Fibroblast of skin of left quadriceps (primary cell): ENCODE measurements around the gene MAPK13.
"Not testable (repeated sequence)": the region's sequence is repeated elsewhere in the genome, so short reads cannot be mapped to it uniquely, and the experiment has no call there.

Experiments
- DNase-seq, 2 experiments: peaks; one replicate each; pipeline ENCODE4 v3.0.0-alpha.2; 2013; ENCODE audit warnings: low read depth in 2 of 2

The MAPK13 gene

DNA sequence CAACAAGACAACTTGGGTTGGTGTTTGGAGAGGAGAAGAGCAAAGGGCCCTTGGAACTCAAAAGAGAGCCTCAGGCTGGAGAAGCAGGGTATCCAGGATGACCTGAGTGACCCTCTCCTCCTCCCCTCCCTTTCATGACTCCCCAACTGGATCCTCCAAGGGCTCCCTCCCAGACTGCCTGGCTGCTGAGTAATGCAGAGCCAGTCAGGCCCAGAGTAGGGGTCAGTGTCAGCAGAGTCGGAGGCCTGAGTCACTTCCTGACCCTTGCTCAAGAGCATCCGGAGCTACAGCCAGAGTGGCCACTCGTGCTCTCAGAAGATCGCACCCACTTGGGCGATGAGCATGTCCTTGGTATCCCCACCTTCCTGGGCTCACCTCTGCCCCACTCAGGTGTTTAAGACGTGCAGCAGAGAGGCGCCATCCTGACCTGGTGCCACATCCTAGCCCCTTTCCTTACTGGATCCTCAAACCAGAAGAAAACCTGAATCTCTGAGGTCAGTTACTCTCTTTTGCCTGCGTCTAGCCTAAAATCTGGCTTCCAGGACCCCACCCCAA lies 2.8 kb upstream of the MAPK13 start:
- DNase-seq, result no peak

DNA sequence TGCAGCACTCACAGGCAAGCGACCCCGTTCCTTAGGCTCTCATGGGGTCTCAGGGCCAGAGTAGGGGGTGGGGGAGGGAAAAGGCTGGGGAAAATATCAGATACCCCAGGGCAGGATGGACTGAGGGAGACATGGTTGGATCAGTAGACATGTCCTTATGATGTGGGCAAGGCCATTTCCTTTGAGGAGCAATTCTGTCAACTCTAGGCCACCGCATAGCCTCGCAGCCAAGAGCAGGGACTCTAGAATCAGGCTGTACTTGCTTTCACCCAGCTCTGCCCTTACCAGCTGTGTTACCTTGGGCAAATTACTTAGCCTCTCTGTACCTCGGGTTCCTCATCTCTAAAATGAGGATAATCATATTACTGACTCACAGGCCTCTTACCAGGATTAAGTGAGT lies 2.2 kb upstream of the MAPK13 start:
- DNase-seq, result no peak

DNA sequence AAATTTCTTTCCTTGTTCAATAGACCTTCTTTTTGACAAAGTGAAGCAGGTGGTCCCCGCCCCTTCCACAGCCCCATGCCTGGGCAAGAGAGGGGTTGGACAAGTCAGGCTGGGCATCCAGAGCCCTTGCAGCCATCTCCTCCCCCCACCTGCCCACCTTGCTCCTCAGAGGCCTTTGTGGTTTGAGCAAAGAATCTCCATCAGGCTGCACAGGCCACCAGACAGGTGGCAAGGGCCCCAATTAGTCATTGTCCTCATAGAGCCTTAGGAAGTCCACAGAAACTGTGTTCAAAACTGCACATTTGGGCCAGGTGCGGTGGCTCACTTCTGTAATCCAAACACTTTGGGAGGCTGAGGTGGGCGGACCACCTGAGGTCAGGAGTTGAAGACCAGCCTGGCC lies 1.5 kb upstream of the MAPK13 start:
- DNase-seq, result no peak

DNA sequence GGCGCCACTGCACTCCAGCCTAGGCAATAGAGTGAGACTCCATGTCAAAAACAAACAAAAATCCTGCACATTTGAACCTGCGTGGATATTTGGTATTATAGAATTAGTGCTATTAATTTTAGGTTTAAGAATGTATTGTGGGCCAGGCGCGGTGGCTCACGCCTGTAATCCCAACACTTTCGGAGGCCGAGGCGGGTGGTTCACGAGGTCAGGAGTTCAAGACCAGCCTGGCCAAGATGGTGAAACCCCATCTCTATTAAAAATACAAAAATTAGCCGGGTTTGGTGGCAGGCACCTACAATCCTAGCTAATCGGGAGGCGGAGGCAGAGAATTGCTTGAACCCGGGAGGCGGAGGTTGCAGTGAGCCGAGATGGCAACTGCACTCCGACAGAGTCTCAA lies 979 bp upstream of the MAPK13 start:
- DNase-seq, result not testable (repeated sequence)

DNA sequence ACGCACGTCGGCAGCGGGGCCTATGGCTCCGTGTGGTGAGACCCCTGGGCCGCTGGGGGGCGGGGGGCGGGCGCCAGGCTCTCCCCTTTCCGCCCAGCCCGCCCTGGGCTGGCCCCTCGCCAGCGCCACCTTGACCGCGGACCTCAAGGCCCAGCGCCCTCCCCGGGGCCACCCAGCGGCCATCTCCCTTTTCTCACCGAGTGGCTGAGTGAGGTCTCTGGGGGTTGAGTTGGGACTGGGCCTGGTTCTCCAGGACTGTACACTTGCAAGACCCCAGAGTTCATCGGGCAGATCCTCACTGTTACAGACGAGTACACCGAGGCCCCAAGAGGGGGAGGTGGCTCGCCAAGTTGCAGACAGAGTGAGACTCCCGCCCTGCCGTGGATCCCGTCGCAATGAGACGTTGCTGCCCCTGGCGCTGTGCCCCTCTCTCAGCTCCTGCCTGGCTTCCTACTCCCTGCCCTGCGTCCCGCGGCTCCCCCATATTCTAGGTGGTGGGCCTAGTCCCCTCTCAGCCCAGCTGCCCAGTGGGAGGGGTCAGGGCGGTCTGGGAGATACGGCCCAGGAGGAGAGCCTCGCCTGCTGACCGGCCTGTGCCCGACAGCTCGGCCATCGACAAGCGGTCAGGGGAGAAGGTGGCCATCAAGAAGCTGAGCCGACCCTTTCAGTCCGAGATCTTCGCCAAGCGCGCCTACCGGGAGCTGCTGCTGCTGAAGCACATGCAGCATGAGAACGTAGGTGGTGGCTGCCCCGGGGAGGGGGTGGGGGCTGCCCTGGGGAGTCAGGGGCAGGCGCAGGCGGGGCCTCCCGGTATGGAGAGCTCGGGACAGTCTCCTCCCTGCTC lies 576 bp downstream of the MAPK13 start:
- DNase-seq, result no peak

DNA sequence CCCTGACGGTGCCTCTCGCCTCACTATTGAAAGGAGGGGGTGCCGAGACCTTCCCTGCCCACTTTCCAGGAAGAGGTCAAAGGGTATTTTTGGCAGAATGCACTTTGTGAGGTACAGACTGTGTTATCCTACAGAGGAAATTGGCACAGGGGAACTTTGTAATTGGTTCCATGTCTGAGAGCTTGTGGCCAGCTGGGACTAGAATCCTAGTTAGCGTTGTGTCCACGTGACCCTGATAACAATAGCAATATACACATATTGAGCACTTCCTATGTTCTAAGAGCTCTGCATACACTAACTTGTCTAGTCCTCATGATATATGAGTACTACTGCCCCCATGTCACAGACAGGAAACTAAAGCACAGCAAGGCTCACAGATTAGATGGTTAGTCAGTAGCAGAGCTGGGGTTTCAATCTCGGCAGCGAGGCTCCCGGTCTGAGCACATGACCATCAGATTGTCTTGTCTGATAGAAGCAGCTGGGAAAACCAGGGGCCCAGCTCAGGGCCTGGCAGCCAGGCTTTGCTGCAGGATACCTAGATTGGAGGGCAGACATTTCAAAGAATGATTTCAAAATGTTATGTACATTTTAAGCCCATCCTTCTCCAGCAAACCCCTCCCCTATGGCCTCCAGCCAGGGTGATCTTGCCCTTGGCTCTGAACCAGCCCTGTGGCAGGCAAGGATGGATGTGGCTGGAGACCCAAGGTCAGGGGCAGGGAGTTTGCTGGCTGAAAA lies 1.4 kb downstream of the MAPK13 start:
- DNase-seq, result peak; percentile 10 to 14

DNA sequence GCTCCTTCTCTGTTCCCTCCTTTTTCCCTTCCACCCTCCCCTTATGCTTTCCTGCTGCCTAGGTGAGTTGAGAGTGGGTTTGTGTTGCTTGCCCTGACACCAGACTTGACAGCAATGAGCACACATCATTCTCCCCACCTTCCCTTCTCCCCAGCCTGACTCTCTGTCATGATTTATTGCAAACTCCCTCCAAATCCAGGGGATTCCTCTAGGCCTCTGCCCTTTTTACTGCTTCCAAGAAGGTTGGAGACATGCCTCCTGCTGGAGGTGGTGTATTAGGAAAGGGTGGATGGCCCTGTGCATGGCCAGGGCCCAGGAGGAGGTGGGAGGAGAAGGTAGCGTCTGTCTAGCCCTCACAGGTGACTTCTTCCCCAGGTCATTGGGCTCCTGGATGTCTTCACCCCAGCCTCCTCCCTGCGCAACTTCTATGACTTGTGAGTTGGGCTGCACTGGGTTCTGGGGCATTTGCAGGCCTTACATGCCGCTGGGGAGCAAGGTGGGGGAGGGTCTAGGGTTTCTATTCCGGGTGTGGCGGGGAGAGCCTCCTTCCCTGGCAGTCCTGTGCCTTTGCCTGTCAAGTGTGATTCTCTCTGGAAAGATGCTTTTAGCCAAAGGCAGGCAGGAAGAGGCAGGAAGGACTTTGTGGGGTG lies 2.1 kb downstream of the MAPK13 start:
- no peak for DNase-seq

DNA sequence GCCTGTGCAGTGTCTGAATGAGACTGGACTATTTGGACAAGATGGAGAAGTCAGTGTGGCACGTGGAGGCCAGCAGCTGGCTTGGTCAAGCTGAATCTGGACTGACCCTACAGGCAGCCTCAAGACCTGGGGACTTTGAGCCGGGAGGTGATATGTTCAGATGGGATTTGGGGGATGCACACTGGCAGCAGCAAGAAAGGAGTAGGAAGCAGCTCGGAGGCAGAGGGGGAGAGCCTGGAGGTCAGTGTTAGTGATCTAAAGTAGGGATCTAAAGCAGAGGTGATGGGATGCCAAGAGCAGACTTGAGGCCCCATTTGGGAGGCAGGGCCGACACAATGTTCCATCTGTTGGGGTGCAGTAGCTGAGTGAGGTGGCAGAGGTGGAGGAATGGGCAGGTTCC lies 2.8 kb downstream of the MAPK13 start:
- DNase-seq, result no peak

DNA sequence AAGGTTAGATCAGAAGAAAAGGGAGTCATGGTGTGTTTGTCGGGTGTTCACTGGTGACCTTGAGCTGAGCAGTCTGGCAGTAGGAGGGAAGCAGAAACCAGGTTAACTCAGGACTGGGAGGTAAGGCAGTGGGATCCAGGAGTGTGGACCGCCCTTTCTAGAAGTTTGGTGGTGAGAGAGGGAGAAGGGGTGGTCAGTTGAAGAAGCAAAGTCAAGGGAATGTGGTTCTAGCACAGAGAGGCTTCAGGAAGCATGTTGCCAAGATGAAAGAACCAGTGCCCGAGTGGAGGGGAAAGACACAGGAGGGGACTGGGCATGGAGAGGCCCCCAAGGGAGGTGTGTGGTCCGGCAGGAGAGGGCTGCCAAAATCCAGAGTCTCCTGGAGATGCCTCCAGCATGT lies 3.6 kb downstream of the MAPK13 start:
- no peak for DNase-seq

DNA sequence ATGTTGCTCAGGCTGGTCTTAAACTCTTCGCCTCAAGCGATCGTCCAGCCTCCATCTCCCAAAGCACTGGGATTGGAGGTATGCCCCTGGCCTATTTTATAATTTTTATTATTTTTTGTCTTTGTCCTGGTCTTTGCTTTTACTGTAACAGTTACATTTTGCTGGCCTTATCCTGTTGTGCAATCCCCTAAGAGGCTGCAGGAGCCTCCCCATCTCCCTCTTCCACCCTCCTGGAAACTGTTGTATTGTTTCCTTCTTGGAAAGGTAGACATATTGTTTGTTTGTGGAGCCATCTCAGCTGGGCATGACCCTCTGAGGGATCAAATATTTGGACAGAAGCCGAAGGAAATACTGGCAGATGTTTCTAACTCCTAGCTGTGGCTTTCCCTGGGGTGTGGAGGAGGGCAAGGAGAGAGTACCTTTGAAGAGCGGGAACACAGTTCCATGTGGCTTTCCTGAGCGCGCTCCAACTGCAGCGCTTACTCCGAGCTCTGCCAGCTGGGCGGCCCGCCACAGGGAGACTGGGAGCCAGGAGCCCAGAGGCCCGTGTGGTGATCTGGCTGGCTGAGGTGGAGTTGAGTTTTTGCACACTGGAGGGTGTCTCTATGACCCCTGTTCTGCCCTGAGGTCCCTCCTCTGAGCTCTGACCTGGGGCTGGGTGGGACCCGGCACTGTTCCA lies 4.9 kb downstream of the MAPK13 start:
- no peak for DNase-seq

DNA sequence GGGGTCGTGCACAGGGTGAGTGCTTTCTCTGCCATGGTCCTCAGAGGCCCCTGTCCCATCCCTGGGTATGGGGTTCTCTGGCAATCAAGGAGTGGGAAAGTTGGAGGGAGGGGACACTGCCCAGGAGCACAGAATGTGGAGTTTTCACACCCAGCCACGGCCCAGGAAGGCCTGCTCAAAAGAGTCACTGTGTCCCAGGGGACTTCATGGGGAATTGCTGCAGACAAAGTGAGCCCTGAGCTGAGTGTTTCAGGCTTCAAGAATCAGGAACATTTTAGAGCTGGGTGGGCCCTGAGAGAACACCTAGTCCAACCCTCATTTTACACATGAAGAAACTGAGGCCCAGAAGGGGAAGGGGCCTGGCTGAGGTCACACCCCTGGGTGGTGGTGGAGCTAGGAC lies 5.7 kb downstream of the MAPK13 start:
- DNase-seq, result no peak

DNA sequence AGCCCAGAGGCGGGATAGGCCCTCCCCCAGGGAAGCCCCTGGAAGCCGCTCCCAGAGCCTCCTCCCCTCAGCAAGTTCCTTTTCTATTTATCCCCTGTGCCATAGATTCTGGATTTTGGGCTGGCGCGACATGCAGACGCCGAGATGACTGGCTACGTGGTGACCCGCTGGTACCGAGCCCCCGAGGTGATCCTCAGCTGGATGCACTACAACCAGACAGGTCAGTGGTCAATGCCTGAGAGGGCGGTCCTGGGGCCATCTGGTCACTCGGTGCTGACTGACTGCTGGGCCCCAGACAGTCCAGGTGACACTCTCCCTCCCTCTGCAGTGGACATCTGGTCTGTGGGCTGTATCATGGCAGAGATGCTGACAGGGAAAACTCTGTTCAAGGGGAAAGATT lies 6.2 kb downstream of the MAPK13 start:
- DNase-seq, result no peak

DNA sequence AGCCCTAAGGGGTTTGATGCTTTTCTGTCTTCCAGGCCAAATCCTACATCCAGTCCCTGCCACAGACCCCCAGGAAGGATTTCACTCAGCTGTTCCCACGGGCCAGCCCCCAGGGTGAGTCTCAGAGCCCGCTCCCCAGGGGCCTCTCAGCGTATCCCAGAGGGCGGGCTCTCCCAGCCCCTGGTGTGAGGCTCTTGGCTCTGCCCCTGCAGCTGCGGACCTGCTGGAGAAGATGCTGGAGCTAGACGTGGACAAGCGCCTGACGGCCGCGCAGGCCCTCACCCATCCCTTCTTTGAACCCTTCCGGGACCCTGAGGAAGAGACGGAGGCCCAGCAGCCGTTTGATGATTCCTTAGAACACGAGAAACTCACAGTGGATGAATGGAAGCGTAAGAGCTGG lies 8.4 kb downstream of the MAPK13 start:
- no peak for DNase-seq

DNA sequence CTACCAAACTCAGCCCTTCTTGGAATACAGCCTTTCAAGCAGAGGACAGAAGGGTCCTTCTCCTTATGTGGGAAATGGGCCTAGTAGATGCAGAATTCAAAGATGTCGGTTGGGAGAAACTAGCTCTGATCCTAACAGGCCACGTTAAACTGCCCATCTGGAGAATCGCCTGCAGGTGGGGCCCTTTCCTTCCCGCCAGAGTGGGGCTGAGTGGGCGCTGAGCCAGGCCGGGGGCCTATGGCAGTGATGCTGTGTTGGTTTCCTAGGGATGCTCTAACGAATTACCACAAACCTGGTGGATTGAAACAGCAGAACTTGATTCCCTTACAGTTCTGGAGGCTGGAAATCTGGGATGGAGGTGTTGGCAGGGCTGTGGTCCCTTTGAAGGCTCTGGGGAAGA lies 9.1 kb downstream of the MAPK13 start:
- DNase-seq, result no peak

DNA sequence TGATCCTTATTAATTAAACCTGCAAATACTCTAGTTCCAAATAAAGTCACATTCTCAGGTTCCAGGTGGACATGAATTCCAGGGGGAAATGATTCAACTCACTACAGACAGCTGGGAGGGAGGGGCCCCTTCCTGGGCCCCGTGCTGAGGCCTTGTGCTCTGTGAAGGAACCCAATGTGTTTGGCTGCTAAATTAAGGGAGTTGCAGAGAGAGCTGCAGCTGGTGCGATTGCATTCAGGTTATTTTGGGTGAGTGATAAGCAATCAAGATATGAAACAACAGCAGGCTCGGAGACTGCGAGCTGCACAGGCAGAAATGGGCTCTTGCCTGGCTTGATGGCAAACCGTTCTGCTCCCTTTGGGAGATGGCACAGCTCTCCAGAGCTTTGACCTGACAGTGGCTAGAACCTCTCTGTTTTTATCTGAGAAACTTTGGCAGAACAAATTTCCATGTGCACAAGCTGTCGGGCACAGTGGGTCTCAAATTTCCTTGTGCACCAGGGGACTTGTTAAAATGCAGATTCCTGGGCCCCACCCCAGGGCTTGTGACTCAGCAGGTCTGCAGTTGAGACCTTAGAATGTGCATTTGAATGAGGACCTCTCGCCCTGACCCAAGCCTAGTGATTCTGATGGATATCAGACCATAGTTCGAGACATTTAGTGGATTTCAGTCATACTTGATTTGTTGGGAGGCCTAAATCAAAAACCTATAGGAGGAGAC lies 9.8 kb downstream of the MAPK13 start:
- no peak for DNase-seq

DNA sequence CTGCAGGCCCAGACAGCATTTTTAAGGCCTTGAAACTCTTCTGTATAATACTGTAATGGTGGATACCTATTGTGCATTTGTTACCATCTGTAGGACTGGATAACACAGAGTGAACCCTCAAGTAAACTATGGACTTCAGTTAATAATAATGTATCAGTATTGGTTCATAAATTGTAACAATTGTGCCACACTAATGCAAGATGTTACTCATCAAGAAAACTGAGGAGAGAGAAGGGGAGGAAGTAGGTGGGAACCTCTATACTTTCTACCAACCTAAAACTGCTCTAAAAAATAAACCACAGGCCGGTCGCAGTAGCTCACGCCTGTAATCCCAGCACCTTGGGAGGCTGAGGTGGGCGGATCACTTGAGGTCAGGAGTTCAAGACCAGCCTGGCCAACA lies 10.8 kb downstream of the MAPK13 start:
- no peak for DNase-seq

DNA sequence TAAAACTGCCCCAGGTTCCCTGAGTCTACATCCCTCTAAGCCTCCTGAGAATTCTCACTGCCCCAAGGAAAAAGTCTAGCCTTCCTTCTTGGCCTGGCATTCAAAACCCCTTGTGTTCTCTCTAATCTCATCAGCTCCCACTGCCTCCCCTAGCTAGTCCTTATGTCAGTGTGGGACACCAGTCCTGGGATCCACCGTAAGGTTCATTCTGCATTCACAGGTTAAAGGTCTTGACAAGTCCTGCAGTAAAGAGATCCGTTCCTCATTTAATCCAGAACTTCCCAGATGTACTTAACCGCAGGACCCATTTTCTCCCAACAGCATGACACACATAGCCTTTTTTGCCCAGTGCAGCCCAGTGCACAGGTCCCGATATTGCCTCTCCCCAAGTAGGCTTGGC lies 11.6 kb downstream of the MAPK13 start:
- no peak for DNase-seq

DNA sequence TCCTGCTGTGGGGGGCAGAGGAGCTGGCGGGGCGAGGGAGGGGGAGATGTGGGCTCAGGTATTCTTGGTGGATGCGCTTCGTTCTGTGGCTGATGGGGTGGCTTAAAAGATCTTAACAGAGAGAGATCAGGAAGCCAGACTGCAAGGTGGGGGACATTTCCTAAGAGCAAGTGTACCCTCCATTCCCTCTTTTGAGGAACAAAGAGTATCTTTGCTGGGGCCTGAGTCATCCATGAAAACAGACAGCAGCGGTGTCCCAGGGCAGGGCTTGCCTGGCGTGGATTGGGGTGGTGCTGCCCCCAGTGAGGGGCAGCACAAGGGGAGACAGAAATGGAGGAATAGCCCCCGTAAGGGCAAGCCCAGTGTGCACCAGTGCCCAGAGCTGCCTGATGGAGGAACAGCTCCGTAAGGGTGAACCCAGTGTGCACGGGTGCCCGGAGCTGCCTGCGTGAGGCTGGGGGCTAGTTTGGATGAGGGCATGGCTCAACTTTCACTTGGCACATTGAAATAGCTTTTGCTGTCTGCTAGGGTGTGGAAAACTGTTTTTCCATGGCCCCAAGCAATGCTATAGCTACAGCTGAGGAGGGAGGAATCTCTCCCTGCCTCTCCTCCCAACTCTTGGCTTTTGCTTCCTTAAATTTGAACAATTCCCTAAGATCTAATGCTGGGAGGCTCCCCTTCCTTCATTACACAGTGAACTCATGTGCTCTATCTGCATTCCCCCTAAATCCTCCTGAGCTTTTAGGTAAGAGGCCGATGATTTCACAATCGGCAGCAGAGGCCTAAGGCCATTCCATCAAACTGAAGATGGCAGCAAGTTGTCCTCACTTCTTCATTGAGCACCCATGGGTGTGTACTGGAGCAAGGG lies 12.9 kb downstream of the MAPK13 start:
- no peak for DNase-seq

DNA sequence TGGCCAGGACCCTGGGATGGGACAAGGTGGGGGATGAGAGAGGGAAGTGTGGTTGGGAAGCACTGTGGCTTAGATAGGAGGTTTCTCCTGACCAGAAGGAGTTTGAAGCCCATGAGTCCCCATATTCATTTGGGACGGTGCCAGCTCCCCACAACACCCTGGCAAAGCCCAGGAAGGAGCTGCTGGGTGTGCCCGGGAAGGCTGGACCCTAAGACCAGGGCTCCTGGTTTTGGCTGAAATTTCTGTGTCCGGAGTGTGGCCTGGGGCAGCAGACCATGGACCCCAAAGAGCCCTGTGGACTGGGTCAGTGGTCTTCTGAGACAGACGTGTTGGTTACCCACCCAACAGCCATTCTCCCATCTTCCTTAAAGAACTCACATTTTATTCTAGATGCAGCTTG lies 15.2 kb downstream of the MAPK13 start:
- DNase-seq, result no peak

DNA sequence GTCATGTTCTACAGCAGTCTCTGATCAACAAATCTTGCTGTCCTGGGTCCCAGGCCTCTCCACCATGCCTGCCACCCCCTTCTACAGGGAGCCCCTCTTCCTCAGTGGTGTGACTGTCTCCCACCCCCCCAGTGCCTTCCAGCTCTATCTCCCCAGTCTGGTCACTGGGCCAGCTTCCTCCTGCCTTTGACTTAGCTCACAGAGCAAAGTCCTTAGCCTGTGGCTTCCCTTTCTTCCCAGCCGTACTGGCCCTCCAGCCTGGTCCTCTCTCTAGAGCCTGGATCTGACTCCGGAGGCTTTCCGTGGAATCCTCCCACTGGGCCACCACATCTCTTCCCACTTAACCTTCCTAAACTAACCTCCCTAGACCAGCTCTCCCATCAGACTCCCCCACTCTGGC lies 17.0 kb downstream of the MAPK13 start:
- DNase-seq, result no peak
